ENCODE measurements around the gene TOX2. TPM values are rescaled to one million over a fixed set of nuclear protein-coding genes. Genes with fewer than 3 reads are reported as not detected.

TOX2 gene
- total RNA-seq, 1 donor from 2014 or later, result 24.3 TPM

- Histone ChIP-seq H3K4me3 (no peak overlapping the region), H3K36me3 (no peaks in the 10 kb centered on the region), H3K4me1 (no peaks in the 10 kb centered on the region), H3K27me3 (no peaks in the 10 kb centered on the region), H3K9me3 (no peaks in the 10 kb centered on the region), H3K27ac (no peak overlapping the region)
- no peak for DNase-seq
- no peak for TF ChIP-seq CTCF (IDR thresholded peaks at IDR 0.05)
- intact Hi-C loops (cut with DNase I), result no loop called here
- no peak for ATAC-seq
These were observed 81.0 kb downstream of the TOX2 start for GRCh38 chr20:43995645-43996044.

GRCh38 chr20:43996240-43996930 is 81.7 kb downstream of the TOX2 start:
- intact Hi-C loops (cut with DNase I), result no loop called here

GRCh38 chr20:43999848-44000247 is 85.2 kb downstream of the TOX2 start:
- Histone ChIP-seq H3K4me3 (no peak overlapping the region), H3K36me3 (no peaks in the 10 kb centered on the region), H3K27me3 (no peaks in the 10 kb centered on the region), H3K9me3 (no peaks in the 10 kb centered on the region), H3K27ac (no peak overlapping the region), H3K4me1 (no peaks in the 10 kb centered on the region)
- ATAC-seq, result no peak
- no peak for DNase-seq
- TF ChIP-seq CTCF (IDR thresholded peaks at IDR 0.05), result no peak
- intact Hi-C loops (cut with DNase I), result no loop called here

More at GRCh38 chr20:43996240-43996930, 81.7 kb downstream of the TOX2 start:
- Histone ChIP-seq H3K4me3 (no peak overlapping the region), H3K27me3 (no peaks in the 10 kb centered on the region), H3K9me3 (no peaks in the 10 kb centered on the region), H3K36me3 (no peaks in the 10 kb centered on the region), H3K27ac (no peak overlapping the region), H3K4me1 (no peaks in the 10 kb centered on the region)
- DNase-seq (no peak), ATAC-seq (no peak)
- no peak for TF ChIP-seq CTCF (IDR thresholded peaks at IDR 0.05)

GRCh38 chr20:44001667-44002596 is 87.3 kb downstream of the TOX2 start:
- H3K27me3 ChIP-seq, result no peaks in the 10 kb centered on the region
- H3K4me1 ChIP-seq, result no peaks in the 10 kb centered on the region
- DNase-seq, result no peak
- no peaks in the 10 kb centered on the region for H3K36me3 ChIP-seq
- no peak for ATAC-seq
- no peak overlapping the region for H3K4me3 ChIP-seq
- intact Hi-C loops (cut with DNase I), result no loop called here
- H3K27ac ChIP-seq, result no peak overlapping the region
- TF ChIP-seq CTCF (IDR thresholded peaks at IDR 0.05), result no peak
- no peaks in the 10 kb centered on the region for H3K9me3 ChIP-seq

- H3K27ac ChIP-seq, result no peak overlapping the region
- intact Hi-C loops (cut with DNase I), result no loop called here
- TF ChIP-seq CTCF (IDR thresholded peaks at IDR 0.05), result no peak
- H3K27me3 ChIP-seq, result no peaks in the 10 kb centered on the region
- no peaks in the 10 kb centered on the region for H3K36me3 ChIP-seq
- no peaks in the 10 kb centered on the region for H3K4me1 ChIP-seq
- no peak for ATAC-seq
- no peaks in the 10 kb centered on the region for H3K9me3 ChIP-seq
- no peak overlapping the region for H3K4me3 ChIP-seq
- DNase-seq, result no peak
These were observed 88.2 kb downstream of the TOX2 start for GRCh38 chr20:44002861-44003260.

Measured in upper lobe of right lung (tissue), 1 donor.